CD1c-positive myeloid dendritic cell (primary cell): ENCODE data around the gene EPHA10.
A peak's percentile ranks its signal among the peaks of the same experiment; 100 is the strongest.

Experiments
- DNase-seq: peaks from one replicate; pipeline ENCODE4 v3.0.0-alpha.2; 2016; ENCODE audit errors: extremely low spot score

EPHA10 gene

GRCh38 chr1:37764888-37765441 is at the start of gene EPHA10:
Gene EPHA10, minus strand, starts transcription at chr1:37765120. Its CDS starts 54 bp downstream, at chr1:37765066.
- no peak for DNase-seq

- no peak for DNase-seq
Measured at GRCh38 chr1:37814252-37814651, 49.3 kb upstream of the EPHA10 start.

- DNase-seq = no peak
Measured at GRCh38 chr1:37813529-37814145, 48.7 kb upstream of the EPHA10 start.

- DNase-seq = peak; percentile 79
Measured at GRCh38 chr1:37811027-37811655, 46.2 kb upstream of the EPHA10 start.

GRCh38 chr1:37809942-37810341 is 45.0 kb upstream of the EPHA10 start:
- DNase-seq = peak; percentile 89

GRCh38 chr1:37808369-37809319 is 43.7 kb upstream of the EPHA10 start:
- DNase-seq = peak; percentile 74

- DNase-seq = peak; percentile 95
Measured at GRCh38 chr1:37807555-37808368, 42.8 kb upstream of the EPHA10 start, which contains the start of the genes C1orf122 and YRDC. Gene C1orf122, plus strand, starts transcription at chr1:37807790. Its CDS starts 615 bp downstream, at chr1:37808405. Gene YRDC, minus strand, starts transcription at chr1:37808208. Its CDS starts 28 bp downstream, at chr1:37808180.

GRCh38 chr1:37807220-37807554 is 42.3 kb upstream of the EPHA10 start:
- no peak for DNase-seq

- no peak for DNase-seq
Measured at GRCh38 chr1:37802439-37802838, 37.5 kb upstream of the EPHA10 start.

GRCh38 chr1:37797750-37798345 is 32.9 kb upstream of the EPHA10 start:
- no peak for DNase-seq

GRCh38 chr1:37795340-37796125 is 30.6 kb upstream of the EPHA10 start:
- DNase-seq = peak; percentile 74

GRCh38 chr1:37794372-37795339 is 29.7 kb upstream of the EPHA10 start:
- no peak for DNase-seq

- DNase-seq = peak; percentile 88
Measured at GRCh38 chr1:37793773-37794371, 29.0 kb upstream of the EPHA10 start, which contains the start of gene MANEAL. Gene MANEAL, plus strand, starts transcription at chr1:37793847. Its CDS starts 336 bp downstream, at chr1:37794183.

GRCh38 chr1:37792943-37793686 is 28.2 kb upstream of the EPHA10 start:
- DNase-seq = no peak

- no peak for DNase-seq
Measured at GRCh38 chr1:37782491-37782890, 17.6 kb upstream of the EPHA10 start.

GRCh38 chr1:37778654-37779053 is 13.7 kb upstream of the EPHA10 start:
- DNase-seq = no peak

GRCh38 chr1:37776946-37777516 is 12.1 kb upstream of the EPHA10 start:
- no peak for DNase-seq
